ENCODE data around the gene ABCA8.

DNA sequence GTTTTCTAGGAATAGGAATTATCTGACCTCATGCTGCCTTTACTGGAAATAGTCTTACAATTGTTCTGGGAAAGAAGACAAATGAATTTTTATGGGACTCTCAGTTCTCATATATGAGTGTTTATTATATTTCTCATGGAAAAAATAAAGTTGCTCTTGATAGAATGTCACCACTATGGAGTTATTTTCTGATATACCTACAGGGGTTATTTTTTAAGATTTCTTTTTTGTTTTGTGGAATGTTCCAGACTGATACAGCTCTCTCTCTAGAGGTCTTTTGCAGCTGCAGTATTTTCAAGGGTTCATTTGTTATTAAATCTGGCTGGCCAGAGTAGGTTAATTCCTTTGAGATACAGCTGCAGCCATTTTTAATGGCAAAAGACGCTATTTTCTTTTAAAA, 100.7 kb downstream of the ABCA8 start:
- no peak for TF ChIP-seq CTCF (IDR thresholded peaks at IDR 0.05)
- no peak for TF ChIP-seq POLR2A (IDR thresholded peaks at IDR 0.05)

All from thyroid gland (tissue), 4 donors.